H9 (cell line): ENCODE data around the gene PPCDC. TPM values are rescaled to one million over a fixed set of nuclear protein-coding genes. Genes with fewer than 3 reads are reported as not detected.

Experiments
- DNase-seq: peaks from one replicate; pipeline ENCODE4 v3.0.0-alpha.2; 2017
- H2AFZ ChIP-seq: one replicate; pipeline ENCODE4 v1.6.1; 2013; ENCODE audit warnings: mild to moderate bottlenecking, low read length, control low read depth, moderate library complexity
- H2AK5ac ChIP-seq: 2 replicates; pipeline ENCODE4 v1.6.1; 2013; ENCODE audit warnings: low read length, control low read depth, mixed read lengths; ENCODE audit not compliant: insufficient read length
- H2BK120ac ChIP-seq: one replicate; pipeline ENCODE4 v1.6.1; 2013; ENCODE audit warnings: low read depth, mild to moderate bottlenecking, low read length, control low read depth, inconsistent platforms; ENCODE audit not compliant: poor library complexity, severe bottlenecking
- H2BK12ac ChIP-seq: 2 replicates; pipeline ENCODE4 v1.6.1; 2013; ENCODE audit warnings: low read length, control low read depth, mixed read lengths, low read depth; ENCODE audit not compliant: insufficient read length
- H2BK15ac ChIP-seq: 2 replicates; pipeline ENCODE4 v1.6.1; 2013; ENCODE audit warnings: low read depth, low read length, control low read depth
- H2BK20ac ChIP-seq: one replicate; pipeline ENCODE4 v1.6.1; 2013; ENCODE audit warnings: low read depth, mild to moderate bottlenecking, low read length, control low read depth, inconsistent platforms; ENCODE audit not compliant: poor library complexity, severe bottlenecking
- H2BK5ac ChIP-seq: 2 replicates; pipeline ENCODE4 v1.6.1; 2013; ENCODE audit warnings: low read length, control low read depth, mixed read lengths; ENCODE audit not compliant: insufficient read length
- H3K14ac ChIP-seq: 2 replicates; pipeline ENCODE4 v1.6.1; 2013; ENCODE audit warnings: low read length, control low read depth; ENCODE audit not compliant: insufficient read depth
- H3K18ac ChIP-seq: 2 replicates; pipeline ENCODE4 v1.6.1; 2013; ENCODE audit warnings: low read depth, mild to moderate bottlenecking, mixed read lengths, low read length, control low read depth; ENCODE audit not compliant: insufficient read length
- H3K23ac ChIP-seq: 2 replicates; pipeline ENCODE4 v1.6.1; 2013; ENCODE audit warnings: low read length, control low read depth, mixed read lengths, low read depth; ENCODE audit not compliant: insufficient read length
- H3K23me2 ChIP-seq: 2 replicates; pipeline ENCODE4 v1.6.1; 2013; ENCODE audit warnings: low read depth, mild to moderate bottlenecking, mixed read lengths, low read length, control low read depth; ENCODE audit not compliant: insufficient read length, poor library complexity, severe bottlenecking
- H3K27ac ChIP-seq: 2 replicates; pipeline ENCODE4 v1.5.1; 2013; ENCODE audit warnings: low read length, control low read depth, mixed read lengths, low read depth; ENCODE audit not compliant: insufficient read length
- H3K27me3 ChIP-seq: 2 replicates; pipeline ENCODE4 v1.6.1; 2013; ENCODE audit warnings: low read length, control low read depth, inconsistent platforms; ENCODE audit not compliant: insufficient read depth
- H3K4ac ChIP-seq: 2 replicates; pipeline ENCODE4 v1.6.1; 2013; ENCODE audit warnings: low read depth, mild to moderate bottlenecking, control low read depth, inconsistent platforms, low read length, moderate library complexity
- H3K4me1 ChIP-seq: 2 replicates; pipeline ENCODE4 v1.6.1; 2013; ENCODE audit warnings: low read length, control low read depth, inconsistent platforms; ENCODE audit not compliant: insufficient read depth
- H3K4me2 ChIP-seq: 2 replicates; pipeline ENCODE4 v1.6.1; 2013; ENCODE audit warnings: low read length, control low read depth, mixed read lengths; ENCODE audit not compliant: insufficient read length, insufficient read depth
- H3K56ac ChIP-seq: 2 replicates; pipeline ENCODE4 v1.6.1; 2013; ENCODE audit warnings: low read depth, mild to moderate bottlenecking, mixed read lengths, low read length, control low read depth; ENCODE audit not compliant: insufficient read length
- H3K79me1 ChIP-seq: 2 replicates; pipeline ENCODE4 v1.6.1; 2013; ENCODE audit warnings: low read depth, mild to moderate bottlenecking, moderate library complexity, low read length, control low read depth, inconsistent platforms; ENCODE audit not compliant: insufficient read depth, poor library complexity, severe bottlenecking
- H3K79me2 ChIP-seq: 2 replicates; pipeline ENCODE4 v1.6.1; 2013; ENCODE audit warnings: low read length, control low read depth, inconsistent platforms; ENCODE audit not compliant: insufficient read depth
- H3K9ac ChIP-seq: 2 replicates; pipeline ENCODE4 v1.6.1; 2013; ENCODE audit warnings: low read length, control low read depth, mixed read lengths; ENCODE audit not compliant: insufficient read length; ENCODE audit errors: extremely low read depth
- H3K9me3 ChIP-seq: one replicate; pipeline ENCODE4 v1.6.1; 2013; ENCODE audit warnings: low read depth, low read length, inconsistent platforms; ENCODE audit not compliant: control insufficient read depth
- H3T11ph ChIP-seq: one replicate; pipeline ENCODE4 v1.6.1; 2013; ENCODE audit warnings: mild to moderate bottlenecking, low read length, control low read depth, inconsistent platforms
- H4K20me1 ChIP-seq: one replicate; pipeline ENCODE4 v1.6.1; 2013; ENCODE audit not compliant: control insufficient read depth, insufficient read length, insufficient read depth
- H4K5ac ChIP-seq: 2 replicates; pipeline ENCODE4 v1.6.1; 2013; ENCODE audit warnings: low read depth, mild to moderate bottlenecking, mixed read lengths, low read length, control low read depth; ENCODE audit not compliant: insufficient read length
- H4K8ac ChIP-seq: replicated peaks from 2 replicates; pipeline ENCODE4 v1.6.1; 2013; ENCODE audit warnings: low read length, control low read depth, mixed read lengths, low read depth; ENCODE audit not compliant: insufficient read length
- H4K91ac ChIP-seq: 2 replicates; pipeline ENCODE4 v1.6.1; 2013; ENCODE audit warnings: low read depth, mild to moderate bottlenecking, moderate library complexity, mixed read lengths, low read length, control low read depth; ENCODE audit not compliant: insufficient read length
- H3K27ac Mint-ChIP-seq, 3 experiments: 2 replicates in 2 of 3; 3 replicates in 1 of 3; pipeline ENCODE4 v1.8.0; 2020 to 2021; ENCODE audit warnings: mixed read lengths in 3 of 3, mild to moderate bottlenecking in 1 of 3, moderate library complexity in 1 of 3
- H3K27me3 Mint-ChIP-seq: 2 replicates; pipeline ENCODE4 v1.8.0; 2021; ENCODE audit warnings: low read depth, mild to moderate bottlenecking, moderate library complexity, mixed read lengths
- H3K36me3 Mint-ChIP-seq, 3 experiments: 2 replicates in 2 of 3; 3 replicates in 1 of 3; pipeline ENCODE4 v1.8.0; 2020 to 2021; ENCODE audit warnings: low read depth in 3 of 3, mixed read lengths in 3 of 3; ENCODE audit not compliant: insufficient read depth in 1 of 3
- H3K4me1 Mint-ChIP-seq, 2 experiments: 2 replicates each; pipeline ENCODE4 v1.8.0; 2020; ENCODE audit warnings: mixed read lengths in 2 of 2
- H3K4me3 Mint-ChIP-seq, 2 experiments: 2 replicates in 1 of 2; 3 replicates in 1 of 2; pipeline ENCODE4 v1.8.0; 2020 to 2021; ENCODE audit warnings: mild to moderate bottlenecking in 2 of 2, mixed read lengths in 2 of 2, moderate library complexity in 1 of 2
- H3K9me3 Mint-ChIP-seq, 2 experiments: 2 replicates in 1 of 2; 3 replicates in 1 of 2; pipeline ENCODE4 v1.8.0; 2020; ENCODE audit warnings: mild to moderate bottlenecking in 2 of 2, mixed read lengths in 2 of 2, moderate library complexity in 1 of 2
- WGBS: extraction: QIAGEN DNeasy Blood & Tissue Kit; methylation state at CpG from one replicate; pipeline ENCODE4 v1.1.7; 2013; ENCODE audit warnings: missing lambda C conversion rate, low lambda C conversion rate, mixed read lengths; ENCODE audit not compliant: insufficient read length; ENCODE audit errors: extremely low coverage; 5-methylcytosine and 5-hydroxymethylcytosine counted together
- total RNA-seq: library from RNA; stranded (reverse); gene quantifications from 2 replicates; pipeline ENCODE4 v1.2.1, GENCODE V29; 2021
- TF ChIP-seq, protein P1 (sequence below): fragments of 200-600 bp; sonication (generic); conservative IDR thresholded peaks from 3 replicates; pipeline ENCODE4 v1.8.0; 2021; ENCODE audit warnings: antibody characterized with exemption, mild to moderate bottlenecking

The PPCDC gene
- total RNA-seq, 1 experiment from 2014 or later: 17.6 TPM

DNA sequence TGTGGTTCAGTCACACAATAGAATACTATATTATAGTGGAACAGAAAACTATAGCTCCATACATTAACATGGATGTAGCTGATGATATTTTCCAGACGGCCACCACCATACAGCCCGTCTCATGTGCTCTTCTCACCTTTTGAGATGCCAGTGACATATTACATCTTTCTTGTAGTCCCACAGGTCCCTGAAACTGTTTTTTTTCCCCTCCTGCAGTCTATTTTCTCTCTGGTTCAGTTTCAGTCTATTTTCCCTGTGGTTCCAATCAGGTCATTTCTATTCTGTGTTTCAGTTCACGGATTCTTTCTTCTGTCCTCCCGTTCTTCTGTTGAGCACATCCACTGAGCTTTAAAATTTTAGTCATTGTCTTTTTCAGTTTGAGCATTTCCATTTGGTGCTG is 72.2 kb downstream of the PPCDC start:
- Histone ChIP-seq H2BK20ac (no peak overlapping the region), H3K4me1 (no peaks in the 10 kb centered on the region), H3K9ac (no peak overlapping the region), H3K4ac (no peak overlapping the region), H2BK120ac (no peak overlapping the region), H3K79me2 (no peaks in the 10 kb centered on the region), H3K14ac (no peak overlapping the region), H4K91ac (no peak overlapping the region), H3K27ac (no peak overlapping the region), H3K79me1 (no peaks in the 10 kb centered on the region), H3K4me2 (no peak overlapping the region), H2BK12ac (no peak overlapping the region), H3K18ac (no peak overlapping the region), H2AK5ac (no peak overlapping the region), H2BK5ac (no peak overlapping the region), H4K5ac (no peak overlapping the region), H3K56ac (no peak overlapping the region), H3K27me3 (no peaks in the 10 kb centered on the region), H2BK15ac (no peak overlapping the region), H3K9me3 (no peaks in the 10 kb centered on the region), H3K23me2 (peaks cover 3% of the 10 kb centered on the region), H4K20me1 (no peaks in the 10 kb centered on the region), H3T11ph (no peak overlapping the region), H3K23ac (no peak overlapping the region), H4K8ac (no peak overlapping the region), H2AFZ (no peak overlapping the region)
- no CpG with 5 or more reads among the region's 4 CpGs for WGBS
- H3K9me3 Mint-ChIP-seq: peaks cover 0 to 2% of the 10 kb centered on the region in 2 experiments; a peak in 2 of 5 replicates
- H3K27ac Mint-ChIP-seq: no peak overlapping the region
- TF ChIP-seq, protein P1, sequence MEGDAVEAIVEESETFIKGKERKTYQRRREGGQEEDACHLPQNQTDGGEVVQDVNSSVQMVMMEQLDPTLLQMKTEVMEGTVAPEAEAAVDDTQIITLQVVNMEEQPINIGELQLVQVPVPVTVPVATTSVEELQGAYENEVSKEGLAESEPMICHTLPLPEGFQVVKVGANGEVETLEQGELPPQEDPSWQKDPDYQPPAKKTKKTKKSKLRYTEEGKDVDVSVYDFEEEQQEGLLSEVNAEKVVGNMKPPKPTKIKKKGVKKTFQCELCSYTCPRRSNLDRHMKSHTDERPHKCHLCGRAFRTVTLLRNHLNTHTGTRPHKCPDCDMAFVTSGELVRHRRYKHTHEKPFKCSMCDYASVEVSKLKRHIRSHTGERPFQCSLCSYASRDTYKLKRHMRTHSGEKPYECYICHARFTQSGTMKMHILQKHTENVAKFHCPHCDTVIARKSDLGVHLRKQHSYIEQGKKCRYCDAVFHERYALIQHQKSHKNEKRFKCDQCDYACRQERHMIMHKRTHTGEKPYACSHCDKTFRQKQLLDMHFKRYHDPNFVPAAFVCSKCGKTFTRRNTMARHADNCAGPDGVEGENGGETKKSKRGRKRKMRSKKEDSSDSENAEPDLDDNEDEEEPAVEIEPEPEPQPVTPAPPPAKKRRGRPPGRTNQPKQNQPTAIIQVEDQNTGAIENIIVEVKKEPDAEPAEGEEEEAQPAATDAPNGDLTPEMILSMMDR: no peak
- H3K27me3 Mint-ChIP-seq: peaks cover 5% of the 10 kb centered on the region
- H3K36me3 Mint-ChIP-seq: no peaks in the 10 kb centered on the region
- no peaks in the 10 kb centered on the region for H3K4me1 Mint-ChIP-seq
- H3K4me3 Mint-ChIP-seq: no peak overlapping the region
- DNase-seq: no peak
